HG03039 (cell line): ENCODE measurements around the gene KIRREL1.

ENCODE experiments used
- ATAC-seq: cut with Tn5 transposase; IDR thresholded peaks from one replicate; pipeline ENCODE4 v1.9.1; 2021; ENCODE audit warnings: mild to moderate bottlenecking, moderate library complexity; ENCODE audit not compliant: unreplicated experiment

The KIRREL1 gene

DNA sequence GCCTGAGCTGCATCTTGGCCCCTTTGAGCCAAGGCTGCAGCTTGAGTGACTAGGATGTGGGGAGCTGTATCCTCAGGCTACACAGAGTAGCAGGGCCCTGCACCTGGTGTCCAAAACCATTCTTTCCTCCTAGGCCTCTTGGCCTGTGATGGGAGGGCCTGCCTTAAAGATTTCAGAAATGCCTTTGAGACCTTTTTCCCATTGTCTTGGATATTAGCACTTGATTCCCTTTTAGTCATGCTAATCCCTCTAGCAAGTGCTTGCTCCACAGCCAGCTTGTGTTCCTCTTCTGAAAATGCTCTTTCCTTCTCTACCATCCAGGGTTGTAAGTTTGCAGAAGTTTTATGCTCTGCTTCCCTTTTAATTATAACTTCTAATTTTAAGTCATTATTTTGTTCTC, 21.7 kb upstream of the KIRREL1 start:
- no peak for ATAC-seq

DNA sequence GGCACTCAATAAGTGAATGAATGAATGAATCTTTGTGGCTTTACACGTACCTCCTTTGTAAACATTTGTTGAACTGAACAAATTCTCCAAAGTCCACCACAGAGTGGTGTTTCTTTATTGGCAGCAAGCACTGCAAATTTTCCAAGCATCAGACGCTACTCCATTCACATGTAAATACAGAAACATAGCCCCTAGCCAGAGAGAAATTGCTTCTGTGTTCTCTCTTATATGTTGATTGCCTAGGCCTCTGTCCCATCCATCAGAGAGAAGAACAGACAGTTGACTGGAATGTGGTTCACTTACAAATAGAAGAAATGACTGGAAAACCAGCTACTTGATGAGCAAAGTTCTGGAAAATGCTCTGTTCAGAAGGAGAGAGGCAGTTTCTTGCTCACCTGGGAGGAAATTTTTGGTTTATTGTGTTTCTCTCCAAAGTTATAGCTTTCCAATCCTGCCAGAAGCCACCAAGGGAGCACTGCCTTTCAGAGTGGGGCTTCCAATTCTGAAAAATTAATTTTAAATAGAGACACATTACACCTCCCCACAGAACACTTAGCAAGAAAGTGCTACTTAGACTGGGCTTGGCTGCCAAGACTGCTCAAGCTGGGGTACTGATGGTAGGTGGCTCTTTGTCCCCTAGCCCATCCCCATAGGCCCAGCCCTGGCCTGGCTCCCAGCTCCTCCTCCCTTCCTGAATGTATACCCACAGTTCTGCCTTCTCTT, 18.1 kb upstream of the KIRREL1 start:
- ATAC-seq = no peak

DNA sequence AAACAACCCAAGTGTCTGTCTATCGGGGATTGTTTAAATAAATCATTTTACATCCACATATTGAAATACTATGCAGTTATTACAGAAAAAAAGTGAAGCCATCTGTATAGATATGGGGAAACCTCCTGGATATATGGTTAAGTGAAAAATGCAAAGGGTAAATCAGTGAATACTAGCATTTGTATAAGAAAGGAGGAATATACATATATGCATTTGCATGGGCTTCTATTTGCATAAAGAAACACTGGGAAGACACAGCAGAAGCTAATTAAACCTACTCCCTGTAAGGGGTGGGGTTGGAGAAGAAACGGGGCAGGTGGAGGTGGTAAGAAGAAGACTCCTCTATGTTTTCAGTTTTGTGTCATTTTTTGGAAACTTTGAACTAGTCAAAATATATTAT, 16.6 kb upstream of the KIRREL1 start:
- ATAC-seq = no peak

DNA sequence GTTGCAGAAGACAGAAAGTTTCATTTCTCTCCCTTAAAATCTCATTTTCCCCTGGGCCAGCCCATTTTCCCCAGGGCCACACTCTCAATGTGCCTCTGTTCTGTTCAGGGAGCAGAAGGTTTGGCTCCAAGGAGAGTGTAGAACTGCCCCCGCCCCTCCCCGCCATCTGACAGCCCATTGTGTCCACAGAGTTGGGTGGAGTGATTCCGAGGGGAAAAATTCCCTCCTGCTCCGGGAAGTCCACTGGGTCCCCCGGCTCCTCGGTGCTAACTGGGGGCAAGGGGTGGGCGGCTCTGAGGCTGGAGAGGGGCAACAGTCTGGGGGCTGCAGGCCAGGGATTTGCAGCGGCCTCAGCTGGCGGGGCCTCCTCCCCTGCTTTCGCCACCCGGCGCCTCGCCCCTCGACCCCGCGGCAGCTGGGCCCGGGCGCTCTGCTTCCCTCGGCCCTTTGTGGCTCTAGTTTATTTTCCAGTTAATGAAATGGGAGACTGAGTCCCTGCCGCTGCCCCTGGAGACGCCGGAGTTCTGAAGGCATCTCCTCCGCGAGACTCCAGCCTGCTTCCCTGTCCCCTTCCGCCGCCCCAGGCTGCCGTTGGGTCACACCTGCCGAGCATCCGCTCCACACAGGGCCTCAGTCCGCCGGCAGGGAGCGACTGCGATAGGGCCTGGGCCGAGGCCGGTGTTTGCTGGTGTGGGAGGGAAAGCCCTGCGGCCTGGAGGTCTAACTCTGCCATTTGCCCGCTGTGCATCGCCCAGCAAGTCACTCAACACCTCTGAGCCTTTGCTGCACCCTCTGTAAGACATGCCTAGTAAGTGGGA, 14.7 kb upstream of the KIRREL1 start:
- ATAC-seq = no peak

DNA sequence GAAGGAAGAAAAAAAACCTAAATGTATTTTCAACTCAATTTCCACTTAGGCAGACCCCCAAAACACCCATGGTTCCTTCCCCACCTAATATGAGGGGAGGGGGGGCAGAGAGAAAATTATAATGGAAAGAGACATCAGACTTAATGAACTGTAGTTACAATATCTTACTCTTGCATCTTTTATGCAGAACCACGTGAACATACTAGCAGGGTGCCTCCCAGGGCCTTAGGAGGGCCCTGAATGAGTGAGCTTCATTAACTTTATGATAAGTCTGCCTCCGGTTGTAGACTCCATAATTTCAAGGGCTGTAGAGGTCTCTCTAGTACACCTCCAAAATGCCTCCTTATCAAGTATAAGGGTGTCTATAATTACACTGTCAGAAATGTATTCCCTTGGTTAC, 11.3 kb upstream of the KIRREL1 start:
- no peak for ATAC-seq

DNA sequence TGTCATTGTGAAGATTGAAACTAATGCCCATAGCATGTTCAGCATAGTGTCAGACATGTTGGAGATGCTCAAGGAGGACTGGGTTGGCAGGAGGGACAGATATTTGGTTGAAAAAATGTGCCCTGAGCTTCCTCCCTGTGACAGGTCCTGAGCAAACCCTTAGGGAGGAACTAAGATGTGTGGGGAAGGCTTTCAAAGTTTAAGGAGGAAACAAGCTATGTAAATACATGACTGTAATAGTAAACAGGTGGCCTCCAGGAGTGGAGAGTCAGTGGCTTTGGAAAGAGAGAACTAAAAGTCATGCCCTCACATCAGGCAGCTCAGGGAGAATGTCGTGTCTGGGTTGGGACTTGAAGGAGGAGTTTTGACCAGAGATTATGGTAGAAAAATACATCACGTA, 9.7 kb upstream of the KIRREL1 start:
- ATAC-seq = no peak

DNA sequence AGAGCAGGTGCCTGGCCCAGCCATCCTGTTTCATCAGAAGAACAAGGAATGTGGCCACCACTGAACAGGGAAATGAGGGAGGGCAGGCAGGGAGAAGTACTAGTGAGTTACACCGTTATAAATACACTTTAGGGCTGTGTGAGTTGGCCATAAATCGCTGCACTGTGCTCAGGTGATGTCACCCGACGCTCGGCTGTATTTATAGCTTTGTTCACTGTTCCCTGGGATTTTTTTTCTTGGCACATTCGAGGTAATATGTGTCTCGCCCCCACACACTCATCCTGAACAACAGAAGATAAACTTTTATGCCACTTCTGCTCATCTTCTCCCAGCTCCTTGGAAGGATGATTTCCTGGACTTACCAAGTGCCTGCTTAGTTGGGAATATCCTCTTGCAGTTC, 9.0 kb upstream of the KIRREL1 start:
- ATAC-seq = no peak

DNA sequence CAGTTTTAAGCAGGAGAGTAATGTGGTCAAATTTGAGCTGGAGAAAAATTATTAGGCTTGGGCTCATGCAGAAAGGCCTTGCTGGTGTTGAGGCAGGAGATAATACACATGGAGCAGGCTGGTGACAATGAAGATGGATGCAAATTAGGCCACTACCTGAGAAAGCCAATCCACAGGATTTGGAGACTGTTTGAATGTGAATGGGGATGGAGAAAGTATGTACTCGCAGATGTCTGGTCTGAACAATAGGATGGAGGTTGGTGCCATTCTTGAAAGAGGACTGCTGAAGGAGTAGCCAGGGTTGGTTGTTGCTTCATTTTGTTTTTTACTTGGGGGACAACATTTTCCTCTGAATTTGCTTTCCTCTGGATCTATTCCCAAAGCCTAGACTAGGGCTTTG, 8.0 kb upstream of the KIRREL1 start:
- no peak for ATAC-seq

DNA sequence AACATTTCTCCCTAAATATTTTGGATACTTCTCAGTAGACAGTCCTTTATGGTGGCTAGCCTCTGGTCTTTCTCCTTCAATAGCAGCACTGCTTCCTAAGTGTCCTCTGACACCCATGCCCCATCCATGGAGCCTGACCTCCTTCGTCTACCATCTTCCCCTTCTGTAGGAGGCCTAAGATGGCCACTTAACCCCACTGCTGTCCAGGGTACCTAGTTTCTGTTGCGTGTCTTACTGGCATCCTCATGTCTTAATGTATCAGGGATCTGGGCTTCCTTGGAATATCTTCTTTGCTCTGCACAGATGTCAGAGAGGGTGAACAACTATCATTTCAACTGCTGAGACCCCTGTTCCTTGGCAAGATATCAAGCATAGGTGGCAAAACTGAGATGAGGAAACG, 5.4 kb upstream of the KIRREL1 start:
- no peak for ATAC-seq

DNA sequence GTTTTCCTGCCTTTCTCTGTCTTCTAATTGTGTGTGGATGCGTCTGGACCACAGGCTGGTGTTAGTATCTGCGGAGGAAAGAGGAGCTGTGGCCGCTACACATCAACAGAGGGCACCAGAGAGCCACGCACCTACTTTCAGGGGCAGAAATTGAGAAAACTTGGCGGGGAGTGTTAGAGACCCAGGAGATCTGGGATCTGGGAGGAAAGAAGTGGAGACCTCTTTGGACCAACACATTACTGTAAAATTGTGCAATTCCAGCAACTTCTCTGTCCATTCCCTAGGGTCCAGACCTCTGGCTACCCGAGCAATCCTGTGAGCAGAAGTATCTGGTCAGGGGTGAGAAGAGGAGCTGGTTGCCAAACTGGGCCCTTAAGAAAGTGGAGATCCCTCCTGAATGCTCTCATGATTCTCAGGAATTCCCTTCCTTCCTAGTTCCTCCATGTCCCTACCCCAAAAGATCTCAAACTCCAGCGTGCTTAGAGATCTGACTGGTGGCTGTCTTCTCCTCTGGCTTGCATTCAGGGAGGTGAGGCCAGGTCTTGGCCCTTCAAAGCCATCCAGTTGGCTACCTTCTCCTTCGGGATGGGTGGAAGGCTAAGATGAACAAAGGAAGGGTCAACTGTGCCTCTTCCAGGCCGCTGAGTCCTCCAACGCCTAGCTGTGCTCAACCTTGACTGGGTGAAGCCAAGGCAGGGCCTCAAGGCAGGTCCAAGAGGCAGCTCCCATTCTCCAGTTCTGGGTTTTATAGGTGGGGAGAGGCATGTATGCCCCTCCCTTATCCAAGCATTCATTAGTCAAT, 1.2 kb upstream of the KIRREL1 start:
- ATAC-seq = no peak

DNA sequence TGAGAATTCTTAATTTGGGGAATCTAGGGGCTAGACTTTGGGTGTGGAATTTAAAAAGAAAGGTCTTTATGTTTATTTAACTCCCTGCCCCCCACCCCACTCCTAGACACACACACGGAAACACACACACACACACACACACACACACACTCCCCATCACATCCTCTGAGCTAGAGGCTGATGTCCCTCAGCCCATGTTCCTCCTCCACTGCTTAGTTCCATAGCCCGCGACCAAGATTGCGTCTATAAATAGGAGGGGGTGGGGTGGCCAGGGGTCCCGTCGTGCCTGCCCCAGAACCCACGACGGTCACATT, 655 bp upstream of the KIRREL1 start:
- no peak for ATAC-seq

DNA sequence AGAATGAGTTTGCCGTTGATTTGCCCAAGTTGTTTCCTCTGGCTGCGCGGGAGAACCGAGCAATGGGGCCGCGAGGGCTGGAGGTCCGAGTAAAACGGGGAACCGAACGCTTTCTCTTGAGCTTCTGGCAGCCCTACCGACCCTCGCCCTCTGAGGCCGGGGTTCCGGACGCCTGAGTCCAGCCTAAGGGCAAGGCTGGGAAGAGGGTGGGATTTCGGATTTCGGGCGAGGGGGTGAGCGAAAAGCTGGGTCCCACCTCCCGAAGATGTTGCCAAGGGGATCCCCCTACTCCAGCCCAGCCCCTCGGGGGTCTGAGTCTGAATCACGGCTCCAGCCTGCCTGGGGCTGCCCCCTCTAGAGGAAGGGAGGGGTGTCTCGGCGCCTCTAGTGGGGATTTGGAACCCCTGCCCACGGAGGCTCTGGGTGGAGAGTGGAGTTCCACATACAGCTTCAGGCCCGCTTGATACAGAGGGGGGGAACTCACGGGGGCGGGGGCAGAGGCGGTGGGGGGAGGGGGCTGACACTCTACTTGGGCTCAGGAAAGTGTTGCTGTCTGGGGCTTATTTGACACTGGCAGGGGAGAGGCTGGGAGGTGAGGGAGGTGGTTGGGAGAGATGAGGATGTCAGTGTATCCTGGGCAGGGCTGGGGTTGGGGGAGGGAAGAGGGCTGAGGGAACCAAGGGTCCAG, 617 bp downstream of the KIRREL1 start:
- no peak for ATAC-seq

DNA sequence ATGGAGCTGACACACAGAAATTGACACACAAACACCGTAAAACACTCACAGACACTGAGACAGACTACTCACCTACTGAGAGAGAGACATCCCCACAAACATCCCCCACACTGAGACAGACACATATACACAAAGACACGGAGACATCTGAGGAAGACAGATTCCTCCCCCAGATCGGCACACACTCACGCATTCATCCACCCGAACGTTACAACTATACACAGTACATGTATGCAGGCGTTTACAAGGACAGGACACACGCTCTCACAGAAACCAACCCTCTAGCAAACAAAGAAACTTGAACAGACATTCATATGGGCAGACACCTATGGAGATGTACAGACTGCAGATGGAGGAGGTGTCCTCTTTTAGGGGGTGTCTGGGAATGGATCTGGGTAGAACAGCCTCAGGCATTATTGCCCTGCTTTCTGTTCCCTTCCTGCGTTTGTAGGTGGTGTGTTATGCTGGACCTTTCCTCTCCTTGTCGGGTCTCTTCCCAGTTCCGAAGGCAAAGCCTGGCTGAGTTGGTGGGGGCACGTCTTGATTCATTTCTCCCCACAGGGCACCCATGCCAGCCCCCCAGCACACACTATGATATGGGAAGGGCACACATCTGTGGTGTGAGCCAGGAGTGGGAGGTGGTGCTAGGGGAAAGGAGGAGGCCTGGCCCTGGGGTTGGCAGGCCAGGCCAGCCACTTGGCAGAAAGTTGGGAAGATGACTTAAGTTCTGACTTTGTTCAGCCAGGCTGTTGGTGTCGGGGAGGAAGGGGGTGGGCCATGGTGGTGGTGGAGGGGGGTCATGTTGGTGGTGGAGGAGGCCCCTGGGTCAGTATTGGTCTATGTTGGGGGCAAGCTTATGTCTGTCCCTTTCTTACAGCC, 1.5 kb downstream of the KIRREL1 start:
- ATAC-seq = no peak

DNA sequence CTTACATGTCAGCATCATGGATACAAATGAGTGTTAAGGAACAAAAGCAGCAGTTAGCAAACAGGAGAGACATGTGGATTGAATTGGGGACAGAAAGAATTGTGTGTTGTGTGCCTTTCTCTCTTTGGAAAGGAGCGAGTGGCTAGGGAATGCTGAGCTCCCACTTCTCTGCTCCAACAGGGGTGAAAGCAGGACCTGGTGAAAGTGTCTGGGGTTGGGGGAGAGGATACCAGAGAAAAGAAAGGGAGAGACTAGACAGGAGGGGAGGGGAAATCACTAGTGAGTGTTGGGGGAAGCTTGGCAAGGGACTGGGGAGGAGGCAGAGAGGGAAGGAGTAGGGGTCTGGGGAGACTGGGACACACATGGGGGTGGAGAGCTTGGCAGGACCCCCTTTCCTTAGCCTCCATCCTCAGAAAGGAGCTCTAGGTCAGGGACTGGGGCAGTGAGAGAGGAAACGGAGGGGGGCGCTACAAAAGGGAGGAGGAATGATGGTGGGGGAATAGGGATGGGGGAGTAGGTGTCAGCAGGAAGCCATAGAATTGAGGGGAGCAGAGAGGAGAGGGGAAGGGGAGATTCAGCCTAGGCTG, 2.2 kb downstream of the KIRREL1 start:
- ATAC-seq = no peak

DNA sequence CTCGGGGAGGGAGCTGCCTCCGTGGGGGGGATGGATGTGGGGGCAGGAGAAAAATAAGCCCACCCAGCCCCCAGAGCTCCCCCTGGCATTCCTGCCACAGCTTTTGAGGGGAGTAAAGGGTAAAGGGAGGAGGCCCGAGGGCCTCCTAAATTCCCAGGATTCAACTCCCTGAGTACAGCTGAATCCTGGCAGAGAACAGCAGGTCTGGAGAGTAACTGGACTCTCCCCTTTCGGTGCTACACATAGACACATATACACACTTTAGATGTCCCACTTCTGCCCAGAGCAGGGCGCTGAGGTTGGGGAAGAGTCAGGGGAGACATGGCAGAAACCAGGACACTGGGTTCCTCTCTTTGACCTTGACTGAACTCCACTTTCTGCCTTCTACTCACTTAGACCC, 3.0 kb downstream of the KIRREL1 start:
- ATAC-seq = no peak

DNA sequence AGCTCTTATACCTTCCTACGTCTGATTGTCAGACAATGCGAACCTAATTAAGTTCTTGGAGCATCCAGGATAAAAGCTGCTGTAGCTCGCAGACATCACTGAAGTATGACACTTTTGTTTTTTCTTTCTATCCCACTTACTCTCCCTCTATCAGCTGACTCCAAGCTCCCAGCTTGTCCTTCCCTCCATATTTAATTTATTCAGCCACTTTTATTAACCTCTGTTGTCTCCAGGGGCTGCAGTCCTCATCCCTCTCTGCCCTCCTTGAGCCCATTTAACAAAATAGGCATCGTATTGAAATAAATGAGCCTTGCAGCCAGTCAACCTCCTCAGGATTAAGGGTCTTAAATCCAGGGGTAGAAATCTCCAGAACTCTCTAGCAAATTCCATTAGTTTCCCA, 7.1 kb downstream of the KIRREL1 start:
- ATAC-seq = no peak

DNA sequence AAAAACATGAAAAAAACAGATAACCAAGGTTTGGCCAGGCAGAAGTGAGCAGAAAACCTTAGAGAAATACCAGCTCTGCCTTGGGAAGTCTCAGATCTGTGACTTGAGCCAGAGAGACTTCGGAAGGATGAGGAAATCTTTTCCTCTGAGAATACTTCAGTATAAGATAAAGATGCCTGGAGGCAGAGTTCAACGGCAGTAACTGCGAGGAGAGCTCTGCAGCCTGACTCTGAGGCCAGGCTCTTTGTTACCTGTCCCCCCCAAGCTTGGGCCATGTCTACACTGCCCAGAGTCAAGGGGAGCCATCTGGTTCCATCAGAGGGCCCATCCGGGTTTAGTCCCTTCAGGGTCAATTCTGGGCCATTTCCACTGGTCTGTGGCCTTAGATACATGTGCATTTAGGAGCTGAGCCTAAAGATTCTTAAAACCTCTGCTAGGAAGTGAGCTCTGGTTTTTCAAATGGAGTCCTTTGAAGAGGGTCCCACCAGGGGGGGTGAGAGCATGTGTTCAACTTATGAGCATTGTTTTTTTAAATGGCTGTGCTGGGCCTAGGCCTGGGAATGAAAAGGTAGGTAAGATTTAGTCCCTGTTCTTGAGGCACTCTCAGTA, 8.7 kb downstream of the KIRREL1 start:
- ATAC-seq = no peak

DNA sequence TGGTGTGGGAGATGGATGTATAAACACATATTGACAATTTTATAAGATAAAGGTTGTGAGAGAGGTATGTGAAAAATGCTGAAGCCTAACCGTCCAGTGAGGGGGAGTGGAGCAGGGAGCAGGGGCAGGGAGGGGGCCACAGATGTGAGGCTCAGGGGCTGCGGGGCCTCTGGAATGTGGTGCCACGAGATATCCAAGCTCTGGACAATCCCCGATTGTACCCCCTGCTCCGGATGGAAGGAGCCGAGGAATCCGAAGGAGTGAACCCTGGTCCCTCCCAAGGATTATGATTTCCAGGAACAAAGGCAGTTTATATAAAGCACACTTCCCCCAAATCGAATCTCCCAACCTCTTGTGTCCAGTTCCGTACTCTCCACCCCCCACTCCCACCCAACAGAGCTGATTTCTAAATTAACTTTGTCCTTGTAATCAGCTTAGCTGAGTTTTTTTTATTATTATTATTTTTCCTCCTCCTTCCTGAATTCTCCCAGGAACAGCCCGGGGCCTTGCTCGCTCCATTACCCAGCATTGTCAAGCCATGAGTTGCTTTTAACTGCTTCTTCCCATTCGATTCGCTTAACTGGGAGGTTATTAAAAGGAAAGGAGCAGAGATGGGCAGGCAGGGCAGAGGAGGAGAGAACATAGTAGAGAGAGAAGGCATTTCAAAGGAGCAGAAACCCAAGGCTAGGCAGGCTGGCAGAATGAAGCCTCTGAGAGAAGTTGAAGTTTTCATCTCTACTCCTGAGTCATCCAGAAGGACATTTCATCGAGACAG, 9.4 kb downstream of the KIRREL1 start:
- ATAC-seq = no peak

DNA sequence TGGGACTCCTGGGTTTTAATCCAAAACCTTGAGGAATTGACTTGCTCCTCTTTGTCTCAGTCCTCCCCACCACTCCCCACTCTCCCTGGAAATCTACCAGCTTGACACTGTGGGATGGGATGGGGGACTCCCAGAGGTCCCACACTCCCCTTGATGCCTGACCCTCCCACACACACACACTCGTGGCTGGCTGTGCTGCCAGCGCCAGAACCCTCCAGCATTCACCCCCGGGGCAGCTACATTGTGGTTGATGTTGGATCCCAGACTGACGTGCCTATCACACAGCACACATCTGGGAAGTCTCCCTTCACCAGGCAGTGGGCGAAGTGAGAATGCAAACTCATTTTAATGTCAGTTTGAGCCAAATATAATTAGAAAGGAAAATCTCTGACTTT, 10.0 kb downstream of the KIRREL1 start:
- ATAC-seq = no peak
